ENCODE data around the gene ABCD3.
"Not testable (repeated sequence)": the region's sequence is repeated elsewhere in the genome, so short reads cannot be mapped to it uniquely, and the experiment has no call there.

Gene ABCD3

DNA sequence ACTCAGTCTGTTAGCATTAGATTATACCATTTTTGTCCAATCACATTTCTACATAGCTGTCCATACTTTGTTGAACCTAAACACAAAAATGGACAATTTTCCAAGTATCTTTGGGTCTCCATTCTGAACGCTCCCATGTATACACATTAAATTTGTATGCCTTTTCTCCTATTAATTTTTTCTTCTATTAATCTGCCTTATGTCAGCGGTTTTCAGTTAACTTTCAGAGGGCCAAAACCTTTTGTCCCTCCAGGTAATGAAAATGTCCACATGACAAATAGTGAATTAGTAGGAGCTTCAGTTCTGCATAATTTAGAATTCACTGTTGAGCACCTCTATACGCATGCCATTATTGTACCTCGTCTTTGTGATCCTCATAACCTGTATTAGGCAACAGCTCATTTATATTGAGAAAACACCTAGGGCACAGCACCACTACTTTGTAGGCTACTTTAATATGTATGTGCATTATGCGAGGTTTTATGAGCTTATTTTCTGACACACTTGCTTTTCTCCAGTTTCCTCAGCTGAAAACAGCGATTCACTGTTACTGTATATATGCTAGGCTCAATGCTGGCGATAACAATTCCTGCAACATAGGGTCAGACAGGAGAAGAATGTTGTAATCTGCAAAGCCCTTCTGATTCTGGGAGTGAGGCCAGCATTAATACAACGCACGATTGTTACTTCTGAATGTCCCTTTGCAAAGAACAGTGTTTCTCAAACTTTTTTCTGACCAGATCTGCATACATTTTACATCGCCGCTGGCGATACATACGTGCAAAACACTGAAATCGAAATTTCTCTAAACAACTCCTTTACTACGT, 1.1 kb upstream of the ABCD3 start:
- peak; percentile 71 for DNase-seq (ENCODE audit: low read depth)

DNA sequence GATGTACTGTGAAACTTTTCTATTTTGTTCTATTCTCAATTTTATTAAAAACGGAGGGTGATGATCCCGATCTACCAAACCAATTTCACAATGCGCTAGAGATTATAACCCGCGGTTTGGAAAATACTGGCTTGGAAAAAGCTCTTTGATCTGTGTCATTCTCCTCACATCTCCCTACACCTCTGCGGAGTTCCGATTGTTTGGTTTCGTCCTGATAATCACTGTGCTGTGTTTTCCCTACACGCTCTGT, 536 bp upstream of the ABCD3 start:
- DNase-seq (ENCODE audit: low read depth), result no peak

DNA sequence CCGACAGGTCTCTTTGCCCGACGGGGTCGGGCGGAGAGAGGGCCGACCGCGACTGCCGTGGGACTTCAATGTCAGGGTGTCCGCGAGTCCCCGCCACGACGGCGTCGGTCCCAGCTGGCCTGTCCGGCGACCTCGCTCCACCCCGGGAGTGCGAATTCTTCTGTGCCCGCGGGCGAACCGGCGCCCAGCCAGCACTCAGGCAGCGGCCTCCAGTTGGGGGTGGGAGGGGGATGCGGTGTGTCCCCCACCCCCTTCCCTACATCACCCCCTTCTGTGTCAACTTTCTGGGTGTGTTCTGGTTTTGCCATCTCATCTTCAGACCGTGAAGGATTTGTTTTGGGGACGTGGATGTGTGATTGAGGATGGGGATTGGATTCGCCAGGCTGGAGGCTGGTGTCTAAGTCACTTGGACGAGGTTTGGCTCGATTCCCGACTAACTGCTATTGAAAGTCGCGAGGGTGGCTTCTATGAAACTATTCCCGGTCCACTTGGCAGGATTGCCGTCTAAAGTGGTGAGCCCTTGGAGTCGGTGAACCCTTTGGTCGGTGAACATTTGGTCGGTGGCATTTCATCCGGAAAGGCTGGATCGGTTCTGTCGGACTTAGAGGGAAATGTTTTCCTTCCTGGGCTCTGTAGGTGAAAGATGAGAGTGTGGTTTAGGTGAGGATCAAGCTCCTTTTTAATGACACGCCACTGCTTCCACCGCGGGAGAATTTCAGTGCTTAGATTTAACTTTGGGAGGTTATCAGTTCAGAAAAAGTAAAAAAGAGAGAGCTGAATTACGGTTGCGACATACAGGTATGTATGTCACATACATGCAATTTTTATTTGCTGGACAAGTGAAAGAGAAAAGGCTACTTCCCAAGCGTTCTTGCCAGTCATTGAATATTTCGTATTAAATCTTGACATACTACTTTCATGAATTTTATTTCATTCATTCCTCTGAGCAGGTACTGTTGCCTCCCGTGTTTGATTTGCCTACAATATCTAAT, 771 bp downstream of the ABCD3 start:
- peak; percentile 67 for DNase-seq (ENCODE audit: low read depth)

DNA sequence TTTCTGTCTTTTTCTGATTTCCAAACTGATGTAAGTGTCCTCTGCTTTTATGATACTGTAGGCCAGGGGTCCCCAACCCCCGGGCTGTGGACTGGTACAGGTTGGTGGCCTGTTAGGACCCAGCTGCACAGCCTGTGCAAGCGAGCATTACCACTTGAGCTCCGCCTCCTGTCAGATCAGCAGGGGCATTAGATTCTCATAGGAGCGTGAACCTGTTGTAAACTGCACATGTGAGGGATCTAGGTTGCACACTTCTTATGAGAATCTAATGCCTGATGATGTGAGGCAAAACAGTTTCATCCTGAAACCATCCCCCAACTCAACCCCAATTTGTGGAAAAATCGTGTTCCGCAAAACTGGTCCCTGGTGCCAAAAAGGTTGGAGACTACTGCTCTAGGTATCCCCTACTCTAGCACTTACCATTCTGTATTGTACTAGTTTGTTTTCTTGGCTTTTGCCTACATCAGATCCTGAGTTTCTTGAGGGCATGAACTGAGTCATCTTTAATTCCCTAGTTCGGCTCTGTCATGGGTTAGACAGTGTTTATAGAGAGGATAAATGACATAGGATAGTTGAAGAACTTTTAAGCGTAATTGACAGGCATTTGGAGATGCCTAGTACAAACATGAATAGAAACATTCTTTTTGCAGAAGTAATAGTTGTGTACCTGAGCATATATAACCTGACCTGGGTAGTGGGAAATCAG, 4.1 kb downstream of the ABCD3 start:
- peak; percentile 67 for DNase-seq (ENCODE audit: low read depth)

DNA sequence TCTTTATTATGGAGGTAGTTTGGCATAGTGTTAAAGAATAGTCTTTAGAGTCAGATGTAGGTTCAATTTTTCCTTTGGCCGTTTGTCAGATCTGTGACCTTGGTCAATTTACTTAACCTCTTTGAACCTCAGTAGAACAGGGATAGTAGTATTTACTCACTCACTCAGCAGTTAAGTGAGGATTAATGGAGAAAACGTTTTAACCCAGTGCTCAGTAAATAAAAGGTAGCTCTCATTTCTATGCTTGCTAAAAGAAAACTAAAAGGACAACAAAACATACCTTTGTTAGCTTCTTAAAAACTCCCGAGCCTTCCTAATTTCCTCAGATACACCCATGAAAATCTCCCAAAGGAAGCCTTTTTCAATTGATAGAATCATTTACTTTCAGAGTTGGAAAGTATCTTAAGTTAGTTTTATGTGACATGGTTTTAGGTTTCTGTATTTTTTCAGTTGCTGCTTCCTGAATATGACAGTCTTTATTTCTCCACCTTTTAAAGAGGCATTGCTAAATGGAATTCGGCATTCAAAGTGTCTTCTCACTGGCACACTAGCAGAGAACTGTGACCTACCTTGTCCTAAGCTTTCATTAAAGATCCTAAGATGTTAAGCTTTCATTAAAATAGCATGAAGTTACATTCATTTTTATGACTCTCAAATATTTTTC, 7.8 kb downstream of the ABCD3 start:
- no peak for DNase-seq (ENCODE audit: low read depth)

DNA sequence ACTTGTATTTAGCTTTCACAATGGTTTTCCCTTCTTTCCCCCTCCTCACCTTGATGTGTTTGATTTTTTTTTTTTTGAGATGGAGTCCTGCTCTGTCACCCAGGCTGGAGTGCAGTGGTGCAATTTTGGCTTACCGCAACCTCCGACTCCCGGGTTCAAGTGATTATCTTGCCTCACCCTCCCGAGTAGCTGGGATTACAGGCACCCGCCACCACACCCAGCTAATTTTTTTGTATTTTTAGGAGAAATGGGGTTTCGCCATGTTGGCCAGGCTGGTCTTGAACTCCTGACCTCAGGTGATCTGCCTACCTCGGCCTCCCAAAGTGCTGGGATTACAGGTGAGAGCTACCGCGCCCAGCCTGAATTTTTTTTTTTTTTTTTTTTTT, 8.3 kb downstream of the ABCD3 start:
- DNase-seq (ENCODE audit: low read depth), result not testable (repeated sequence)

DNA sequence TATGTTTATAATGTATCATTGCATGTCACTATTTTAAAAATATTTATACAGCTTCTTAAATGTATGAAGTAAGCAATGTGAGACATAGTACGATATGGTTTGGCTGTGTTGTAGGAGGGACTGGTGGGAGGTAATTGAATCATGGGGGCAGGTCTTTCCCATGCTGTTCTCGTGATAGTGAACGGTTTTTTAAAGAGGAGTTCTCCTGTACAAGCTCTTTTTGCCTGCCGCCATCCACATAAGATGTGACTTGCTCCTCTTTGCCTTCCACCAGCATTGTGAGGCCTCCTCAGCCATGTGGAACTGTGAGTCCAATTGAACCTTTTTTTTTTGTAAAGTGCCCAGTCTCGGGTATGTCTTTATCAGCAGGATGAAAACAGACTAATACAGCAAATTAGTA, 10.3 kb downstream of the ABCD3 start:
- no peak for DNase-seq (ENCODE audit: low read depth)

DNA sequence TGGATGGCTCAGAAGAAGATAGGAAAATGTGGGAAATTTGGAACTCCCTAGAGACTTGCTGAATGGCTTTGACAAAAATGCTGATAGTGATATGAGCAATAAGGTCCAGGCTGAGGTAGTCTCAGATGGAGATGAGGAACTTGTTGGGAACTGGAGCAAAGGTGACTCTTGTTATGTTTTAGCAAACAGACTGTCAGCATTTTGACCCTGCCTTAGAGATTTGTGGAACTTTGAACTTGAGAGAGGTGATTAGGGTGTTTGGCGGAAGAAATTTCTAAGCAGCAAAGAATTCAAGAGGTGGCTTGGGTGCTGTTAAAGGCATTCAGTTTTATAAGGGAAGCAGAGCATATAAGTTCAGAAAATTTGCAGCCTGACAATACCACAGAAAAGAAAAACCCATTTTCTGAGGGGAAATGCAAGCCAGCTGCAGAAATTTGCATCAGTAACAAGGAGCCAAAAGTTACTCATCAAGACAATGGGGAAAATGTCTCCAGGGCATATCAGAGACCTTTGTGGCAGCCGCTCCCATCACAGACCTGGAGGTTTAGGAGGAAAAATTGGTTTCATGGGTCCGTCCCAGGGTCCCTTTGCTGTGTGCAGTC, 10.8 kb downstream of the ABCD3 start:
- not testable (repeated sequence) for DNase-seq (ENCODE audit: low read depth)

DNA sequence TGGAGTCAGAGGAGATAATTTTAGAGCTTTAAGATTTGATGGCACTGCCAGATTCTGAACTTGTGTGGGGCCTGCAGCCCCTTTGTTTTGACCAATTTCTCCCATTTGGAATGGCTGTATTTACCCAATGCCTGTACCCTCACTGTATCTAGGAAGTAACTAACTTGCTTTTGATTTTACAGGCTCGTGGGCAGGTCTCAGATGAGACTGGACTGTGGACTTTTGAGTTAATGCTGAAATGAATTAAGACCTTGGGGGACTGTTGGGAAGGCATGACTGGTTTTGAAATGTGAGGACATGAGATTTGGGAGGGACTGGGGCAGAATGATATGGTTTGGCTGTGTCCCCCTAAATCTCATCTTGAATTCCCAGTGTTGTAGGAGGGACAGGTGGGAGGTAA, 11.9 kb downstream of the ABCD3 start:
- DNase-seq (ENCODE audit: low read depth), result not testable (repeated sequence)

DNA sequence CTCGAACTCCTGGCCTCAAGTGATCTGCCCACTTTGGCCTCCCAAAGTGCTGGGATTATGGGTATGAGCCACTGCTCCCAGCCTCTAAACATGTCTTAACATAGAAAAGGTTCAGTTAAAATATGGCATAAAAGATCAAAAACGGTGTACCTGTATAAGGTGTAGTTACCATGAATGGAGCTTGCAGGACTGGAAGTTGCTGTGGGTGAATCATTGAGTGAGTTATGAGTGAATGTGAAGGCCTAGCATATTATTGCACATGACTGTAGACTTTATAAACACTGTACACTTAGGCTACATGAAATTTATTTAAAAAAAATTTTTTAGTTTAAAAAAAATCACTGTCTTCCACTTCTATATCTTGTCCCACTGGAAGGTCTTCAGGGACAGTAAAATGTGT, 15.7 kb downstream of the ABCD3 start:
- DNase-seq (ENCODE audit: low read depth), result no peak

DNA sequence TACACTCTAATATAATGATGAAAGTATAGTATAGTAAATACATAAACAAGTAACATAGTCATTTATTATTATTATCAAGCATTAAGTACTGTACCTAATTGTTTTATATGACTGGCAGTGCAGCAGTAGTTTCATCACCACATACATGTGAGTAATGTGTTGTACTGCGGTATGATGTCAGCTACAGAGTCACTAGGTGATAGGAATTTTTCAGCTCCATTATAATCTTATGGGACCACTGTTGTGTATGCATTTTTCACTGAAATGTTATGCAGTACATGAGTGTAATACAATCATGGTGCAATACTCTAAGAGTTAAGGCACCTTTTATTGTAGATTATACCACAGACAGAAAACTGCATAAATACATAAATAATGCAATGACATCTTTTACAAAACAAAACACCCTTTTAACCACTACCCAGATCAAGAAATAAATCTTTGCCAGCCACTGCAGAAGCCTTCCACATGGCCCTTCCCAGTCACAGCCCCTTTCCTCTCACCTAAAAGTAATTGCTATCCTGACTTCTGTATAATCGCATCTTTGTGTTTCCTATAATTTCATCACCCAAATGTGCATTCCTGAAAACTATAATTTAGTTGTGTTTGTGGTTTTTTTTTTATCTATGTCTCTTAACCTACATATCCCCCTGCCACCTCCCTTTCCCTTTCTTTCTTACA, 16.3 kb downstream of the ABCD3 start:
- peak; percentile 31 for DNase-seq (ENCODE audit: low read depth)

DNA sequence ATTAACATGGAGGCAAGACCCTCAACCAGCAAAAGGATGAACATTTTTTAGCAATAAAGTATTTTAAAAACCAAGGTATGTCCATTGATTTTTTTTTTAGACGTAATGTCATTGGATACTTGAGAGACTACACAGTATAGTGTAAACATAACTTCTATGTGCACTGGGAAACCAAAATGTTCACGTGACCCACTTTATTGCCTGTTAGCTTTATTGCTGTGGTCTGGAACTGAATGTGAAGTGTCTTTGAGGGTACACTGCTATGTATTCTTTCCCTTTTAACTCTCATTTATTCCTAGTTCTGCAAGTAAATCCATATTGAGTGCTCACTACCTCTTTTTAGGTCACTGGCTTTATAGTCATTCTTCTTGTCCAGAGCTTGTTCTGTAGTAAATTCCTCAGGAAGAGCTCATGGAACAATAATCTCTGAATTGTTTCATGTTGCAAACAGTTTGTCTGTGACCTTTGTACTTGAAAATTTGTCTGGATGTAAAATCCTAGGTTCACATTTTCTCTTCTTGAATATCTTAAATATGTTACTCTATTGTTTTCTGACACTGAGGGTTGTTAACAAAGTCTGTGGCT, 20.6 kb downstream of the ABCD3 start:
- DNase-seq (ENCODE audit: low read depth), result no peak

DNA sequence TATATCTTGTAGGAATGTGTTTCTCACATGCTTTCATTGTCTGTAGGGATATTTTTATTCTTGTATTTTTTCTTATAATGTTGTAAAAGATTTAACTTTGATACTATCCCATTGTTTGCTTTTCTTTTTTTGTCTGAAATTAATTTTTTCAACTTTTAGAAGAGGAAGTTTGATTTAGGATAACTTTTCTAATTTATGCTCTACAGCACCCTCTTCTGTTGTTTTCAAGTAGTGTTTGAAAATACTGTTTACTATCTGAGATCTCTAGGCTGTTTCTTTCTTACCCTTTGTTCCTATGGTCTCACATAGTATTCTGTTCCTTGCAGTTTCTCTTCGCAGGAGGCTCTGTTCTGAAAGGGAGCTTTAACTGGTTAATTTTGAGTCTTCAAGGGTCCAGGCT, 21.9 kb downstream of the ABCD3 start:
- DNase-seq (ENCODE audit: low read depth), result no peak

DNA sequence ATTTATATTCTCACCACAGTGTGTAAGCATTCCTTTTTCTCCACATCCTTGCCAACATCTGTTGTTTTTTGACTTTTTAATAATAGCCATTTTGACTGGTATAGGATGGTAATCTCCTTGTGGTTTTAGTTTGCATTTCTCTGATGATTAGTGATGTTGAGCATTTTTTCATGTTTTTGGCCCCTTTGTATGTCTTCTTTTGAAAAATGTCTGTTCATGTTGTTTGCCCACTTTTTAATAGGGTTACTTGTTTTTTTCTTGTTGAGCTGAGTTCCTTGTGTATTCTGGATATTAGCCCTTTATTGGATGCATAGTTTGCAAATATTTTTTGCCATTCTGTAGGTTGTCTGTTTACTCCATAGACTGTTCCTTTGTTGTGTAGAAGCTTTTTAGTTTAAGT, 24.9 kb downstream of the ABCD3 start:
- not testable (repeated sequence) for DNase-seq (ENCODE audit: low read depth)

DNA sequence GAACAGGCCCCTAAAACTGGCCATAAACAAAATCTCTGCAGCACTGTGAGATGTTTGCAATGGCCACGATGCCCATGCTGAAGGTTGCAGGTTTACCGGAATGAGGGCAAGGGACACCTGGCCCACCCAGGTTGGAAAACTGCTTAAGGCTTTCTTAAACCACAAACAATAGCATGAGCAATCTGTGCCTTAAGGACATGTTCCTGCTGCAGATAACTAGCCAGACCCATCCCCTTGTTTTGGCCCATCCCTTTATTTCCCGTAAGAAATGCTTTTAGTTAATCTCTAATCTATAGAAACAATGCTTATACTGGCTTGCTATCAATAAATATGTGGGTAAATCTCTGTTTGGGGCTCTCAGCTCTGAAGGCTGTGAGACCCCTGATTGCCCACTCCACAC, 26.6 kb downstream of the ABCD3 start:
- DNase-seq (ENCODE audit: low read depth), result not testable (repeated sequence)

DNA sequence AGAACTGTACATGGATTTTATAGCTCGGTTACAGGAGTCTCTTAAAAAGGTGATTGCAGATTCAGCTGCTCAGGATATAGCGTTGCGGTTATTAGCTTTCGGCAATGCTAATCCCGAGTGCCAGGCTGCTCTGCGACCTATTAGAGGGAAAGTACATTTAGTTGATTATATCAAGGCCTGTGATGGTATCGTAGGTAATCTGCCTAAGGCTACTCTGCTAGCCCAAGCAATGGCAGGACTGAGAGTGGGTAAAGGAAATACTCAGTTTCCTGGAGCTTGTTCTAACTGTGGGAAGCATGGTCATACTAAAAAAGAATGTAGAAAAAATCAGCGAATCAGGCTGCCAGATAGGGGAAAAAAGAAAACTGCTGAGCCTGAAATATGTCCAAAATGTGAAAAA, 27.5 kb downstream of the ABCD3 start:
- DNase-seq (ENCODE audit: low read depth), result not testable (repeated sequence)

DNA sequence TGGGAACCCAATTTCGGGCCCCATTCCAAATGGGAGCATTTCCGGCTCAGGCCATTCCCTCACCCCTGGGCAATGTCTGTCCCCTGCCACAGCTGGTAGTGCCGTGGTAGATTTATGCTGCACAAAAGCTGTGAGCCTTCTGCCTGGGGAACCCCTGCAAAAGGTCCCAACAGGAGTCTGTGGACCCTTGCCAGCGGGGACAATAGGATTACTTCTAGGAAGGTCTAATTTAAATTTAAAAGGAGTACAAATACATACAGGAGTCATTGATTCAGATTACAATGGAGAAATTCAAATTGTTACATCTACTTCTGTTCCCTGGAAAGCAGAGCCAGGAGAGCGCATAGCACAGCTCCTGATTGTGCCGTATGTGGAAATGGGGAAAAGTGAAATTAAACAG, 28.0 kb downstream of the ABCD3 start:
- DNase-seq (ENCODE audit: low read depth), result not testable (repeated sequence)

DNA sequence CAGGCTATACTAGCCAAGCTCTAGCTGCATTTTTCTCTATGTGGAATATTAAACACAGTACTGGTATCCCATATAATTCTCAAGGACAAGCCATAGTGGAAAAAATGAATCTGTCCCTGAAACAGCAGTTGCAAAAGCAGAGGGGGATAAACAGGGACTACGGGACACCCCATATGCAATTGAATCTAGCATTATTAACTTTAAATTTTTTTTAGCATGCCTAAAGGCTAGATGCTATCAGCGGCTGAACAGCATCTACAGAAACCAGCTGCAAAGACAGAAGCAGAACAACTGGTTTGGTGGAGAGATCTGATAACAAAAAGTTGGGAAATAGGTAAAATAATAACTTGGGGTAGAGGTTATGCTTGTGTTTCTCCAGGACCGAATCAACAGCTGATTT, 30.6 kb downstream of the ABCD3 start:
- not testable (repeated sequence) for DNase-seq (ENCODE audit: low read depth)

DNA sequence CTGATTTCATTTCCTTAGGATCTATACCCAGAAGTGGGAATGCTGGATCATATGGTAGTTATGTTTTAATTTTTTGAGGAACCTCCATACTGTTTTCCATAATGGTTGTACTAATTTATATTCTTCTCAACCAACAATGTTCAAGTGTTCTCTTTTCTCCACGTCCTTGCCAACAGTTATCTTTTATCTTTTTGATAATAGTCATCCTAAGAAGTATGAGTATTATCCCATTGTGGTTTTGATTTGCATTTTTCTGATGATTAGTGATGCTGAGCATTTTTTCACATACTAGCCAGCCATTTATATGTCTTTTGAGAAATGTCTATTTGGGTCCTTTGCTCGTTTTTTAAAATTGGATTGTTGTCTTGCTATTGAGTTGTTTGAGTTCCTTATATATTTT, 38.5 kb downstream of the ABCD3 start:
- peak; percentile 56 for DNase-seq (ENCODE audit: low read depth)

DNA sequence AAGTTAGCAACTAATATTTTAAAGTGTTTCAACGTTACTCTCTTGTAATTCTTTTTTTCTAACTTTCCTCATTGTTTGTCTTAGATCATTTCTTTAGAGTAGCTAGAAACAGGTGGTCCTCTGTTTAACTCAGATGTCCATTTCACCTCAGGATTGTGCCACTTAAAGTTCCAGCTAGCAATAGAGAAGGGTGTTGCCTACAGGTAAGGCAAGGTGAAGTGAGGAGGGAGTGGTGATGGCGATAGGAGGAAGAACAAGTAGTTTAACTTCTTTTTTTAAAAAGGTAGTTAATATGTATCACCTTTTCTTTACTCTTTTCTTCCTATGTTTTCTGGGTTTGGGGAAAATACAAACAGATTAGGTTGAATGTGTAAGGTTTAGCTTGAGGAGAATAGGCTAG, 44.4 kb downstream of the ABCD3 start:
- DNase-seq (ENCODE audit: low read depth), result no peak
